Breast epithelium (tissue), 3 donors: ENCODE results near the gene PPIG.

Source experiments
- CTCF ChIP-seq, 3 donors: fragments of 450-650 bp; IDR thresholded peaks; one replicate each; pipeline ENCODE4 v1.5.1; 2016 to 2017; ENCODE audit warnings: antibody characterized with exemption in 3 of 3, mild to moderate bottlenecking in 3 of 3, moderate library complexity in 3 of 3
- POLR2A ChIP-seq: fragments of 450-650 bp; IDR thresholded peaks from one replicate; pipeline ENCODE4 v1.6.1; 2016; ENCODE audit warnings: antibody characterized with exemption, mild to moderate bottlenecking, moderate library complexity
- POLR2AphosphoS5 ChIP-seq, 3 donors: sonication (generic); formaldehyde crosslinking; IDR thresholded peaks; one replicate each; pipeline ENCODE4 v1.6.1; 2017; ENCODE audit warnings: antibody characterized with exemption in 3 of 3

- TF ChIP-seq CTCF (IDR thresholded peaks at IDR 0.05) (no peak), POLR2A (no peak), POLR2AphosphoS5 (IDR thresholded peaks at IDR 0.05) (no peak)
Measured at GRCh38 chr2:169684135-169684565, 100.0 kb downstream of the PPIG start.
